Body of pancreas (tissue), 4 donors: ENCODE results near the gene RTF2.

ENCODE experiments used
- POLR2A ChIP-seq, 3 donors: fragments of 450-650 bp; IDR thresholded peaks; one replicate each; pipeline ENCODE4 v1.6.1; 2016; ENCODE audit warnings: antibody characterized with exemption in 3 of 3, mild to moderate bottlenecking in 2 of 3
- TF ChIP-seq, protein P1 (sequence below), 7 experiments: fragments of 450-650 bp in 4 of 7; fragments of 200-600 bp in 3 of 7; sonication (generic) in 3 of 7; IDR thresholded peaks; one replicate each; pipeline ENCODE4 v1.5.1; 2016 to 2019; ENCODE audit warnings: antibody characterized with exemption in 7 of 7

DNA sequence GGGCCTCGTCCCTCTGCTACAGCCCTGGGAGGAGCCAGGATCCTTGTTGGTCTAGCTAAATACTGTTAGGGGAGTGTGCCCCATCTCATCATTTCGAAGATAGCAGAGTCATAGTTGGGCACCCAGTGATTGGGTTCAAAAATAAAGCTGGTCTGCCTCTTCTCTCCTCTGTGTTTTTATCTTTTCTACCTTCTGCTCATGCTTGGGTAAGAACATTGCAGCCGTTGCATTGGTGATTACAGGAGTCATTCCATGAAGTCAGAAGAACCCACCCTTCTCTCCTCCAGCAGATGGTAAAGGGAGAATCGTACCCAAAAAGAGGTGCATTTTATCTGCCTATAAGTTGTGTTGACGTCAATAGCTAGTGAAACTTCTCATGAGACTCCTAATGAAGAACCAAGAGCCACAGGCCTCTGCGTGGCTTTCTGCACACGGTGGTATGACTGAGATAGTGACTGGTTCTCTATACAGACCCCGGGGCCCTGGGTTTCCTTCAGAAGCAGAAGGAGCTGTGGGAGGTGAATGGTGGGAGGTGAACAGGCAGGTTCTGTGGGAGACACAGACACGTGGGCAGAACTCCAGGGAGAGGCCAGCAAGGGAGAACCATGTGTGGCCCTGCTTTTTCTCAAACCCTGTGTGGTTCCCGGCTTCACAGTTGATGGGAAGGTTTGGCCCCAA, 50.4 kb downstream of the RTF2 start:
- TF ChIP-seq, protein P1, sequence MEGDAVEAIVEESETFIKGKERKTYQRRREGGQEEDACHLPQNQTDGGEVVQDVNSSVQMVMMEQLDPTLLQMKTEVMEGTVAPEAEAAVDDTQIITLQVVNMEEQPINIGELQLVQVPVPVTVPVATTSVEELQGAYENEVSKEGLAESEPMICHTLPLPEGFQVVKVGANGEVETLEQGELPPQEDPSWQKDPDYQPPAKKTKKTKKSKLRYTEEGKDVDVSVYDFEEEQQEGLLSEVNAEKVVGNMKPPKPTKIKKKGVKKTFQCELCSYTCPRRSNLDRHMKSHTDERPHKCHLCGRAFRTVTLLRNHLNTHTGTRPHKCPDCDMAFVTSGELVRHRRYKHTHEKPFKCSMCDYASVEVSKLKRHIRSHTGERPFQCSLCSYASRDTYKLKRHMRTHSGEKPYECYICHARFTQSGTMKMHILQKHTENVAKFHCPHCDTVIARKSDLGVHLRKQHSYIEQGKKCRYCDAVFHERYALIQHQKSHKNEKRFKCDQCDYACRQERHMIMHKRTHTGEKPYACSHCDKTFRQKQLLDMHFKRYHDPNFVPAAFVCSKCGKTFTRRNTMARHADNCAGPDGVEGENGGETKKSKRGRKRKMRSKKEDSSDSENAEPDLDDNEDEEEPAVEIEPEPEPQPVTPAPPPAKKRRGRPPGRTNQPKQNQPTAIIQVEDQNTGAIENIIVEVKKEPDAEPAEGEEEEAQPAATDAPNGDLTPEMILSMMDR (IDR thresholded peaks at IDR 0.05): no peak
- TF ChIP-seq POLR2A (IDR thresholded peaks at IDR 0.05): no peak
